H9 (cell line): ENCODE results near the gene CDC42EP4. TPM values are rescaled to one million over a fixed set of nuclear protein-coding genes. Genes with fewer than 3 reads are reported as not detected.

Source experiments
- DNase-seq: peaks from one replicate; pipeline ENCODE4 v3.0.0-alpha.2; 2017
- H2AFZ ChIP-seq: one replicate; pipeline ENCODE4 v1.6.1; 2013; ENCODE audit warnings: mild to moderate bottlenecking, low read length, control low read depth, moderate library complexity
- H2AK5ac ChIP-seq: 2 replicates; pipeline ENCODE4 v1.6.1; 2013; ENCODE audit warnings: low read length, control low read depth, mixed read lengths; ENCODE audit not compliant: insufficient read length
- H2BK120ac ChIP-seq: one replicate; pipeline ENCODE4 v1.6.1; 2013; ENCODE audit warnings: low read depth, mild to moderate bottlenecking, low read length, control low read depth, inconsistent platforms; ENCODE audit not compliant: poor library complexity, severe bottlenecking
- H2BK12ac ChIP-seq: 2 replicates; pipeline ENCODE4 v1.6.1; 2013; ENCODE audit warnings: low read length, control low read depth, mixed read lengths, low read depth; ENCODE audit not compliant: insufficient read length
- H2BK15ac ChIP-seq: 2 replicates; pipeline ENCODE4 v1.6.1; 2013; ENCODE audit warnings: low read depth, low read length, control low read depth
- H2BK20ac ChIP-seq: one replicate; pipeline ENCODE4 v1.6.1; 2013; ENCODE audit warnings: low read depth, mild to moderate bottlenecking, low read length, control low read depth, inconsistent platforms; ENCODE audit not compliant: poor library complexity, severe bottlenecking
- H2BK5ac ChIP-seq: 2 replicates; pipeline ENCODE4 v1.6.1; 2013; ENCODE audit warnings: low read length, control low read depth, mixed read lengths; ENCODE audit not compliant: insufficient read length
- H3K14ac ChIP-seq: 2 replicates; pipeline ENCODE4 v1.6.1; 2013; ENCODE audit warnings: low read length, control low read depth; ENCODE audit not compliant: insufficient read depth
- H3K18ac ChIP-seq: 2 replicates; pipeline ENCODE4 v1.6.1; 2013; ENCODE audit warnings: low read depth, mild to moderate bottlenecking, mixed read lengths, low read length, control low read depth; ENCODE audit not compliant: insufficient read length
- H3K23ac ChIP-seq: 2 replicates; pipeline ENCODE4 v1.6.1; 2013; ENCODE audit warnings: low read length, control low read depth, mixed read lengths, low read depth; ENCODE audit not compliant: insufficient read length
- H3K23me2 ChIP-seq: 2 replicates; pipeline ENCODE4 v1.6.1; 2013; ENCODE audit warnings: low read depth, mild to moderate bottlenecking, mixed read lengths, low read length, control low read depth; ENCODE audit not compliant: insufficient read length, poor library complexity, severe bottlenecking
- H3K27ac ChIP-seq: 2 replicates; pipeline ENCODE4 v1.5.1; 2013; ENCODE audit warnings: low read length, control low read depth, mixed read lengths, low read depth; ENCODE audit not compliant: insufficient read length
- H3K27me3 ChIP-seq: 2 replicates; pipeline ENCODE4 v1.6.1; 2013; ENCODE audit warnings: low read length, control low read depth, inconsistent platforms; ENCODE audit not compliant: insufficient read depth
- H3K4ac ChIP-seq: 2 replicates; pipeline ENCODE4 v1.6.1; 2013; ENCODE audit warnings: low read depth, mild to moderate bottlenecking, control low read depth, inconsistent platforms, low read length, moderate library complexity
- H3K4me1 ChIP-seq: 2 replicates; pipeline ENCODE4 v1.6.1; 2013; ENCODE audit warnings: low read length, control low read depth, inconsistent platforms; ENCODE audit not compliant: insufficient read depth
- H3K4me2 ChIP-seq: 2 replicates; pipeline ENCODE4 v1.6.1; 2013; ENCODE audit warnings: low read length, control low read depth, mixed read lengths; ENCODE audit not compliant: insufficient read length, insufficient read depth
- H3K56ac ChIP-seq: 2 replicates; pipeline ENCODE4 v1.6.1; 2013; ENCODE audit warnings: low read depth, mild to moderate bottlenecking, mixed read lengths, low read length, control low read depth; ENCODE audit not compliant: insufficient read length
- H3K79me1 ChIP-seq: 2 replicates; pipeline ENCODE4 v1.6.1; 2013; ENCODE audit warnings: low read depth, mild to moderate bottlenecking, moderate library complexity, low read length, control low read depth, inconsistent platforms; ENCODE audit not compliant: insufficient read depth, poor library complexity, severe bottlenecking
- H3K79me2 ChIP-seq: 2 replicates; pipeline ENCODE4 v1.6.1; 2013; ENCODE audit warnings: low read length, control low read depth, inconsistent platforms; ENCODE audit not compliant: insufficient read depth
- H3K9ac ChIP-seq: 2 replicates; pipeline ENCODE4 v1.6.1; 2013; ENCODE audit warnings: low read length, control low read depth, mixed read lengths; ENCODE audit not compliant: insufficient read length; ENCODE audit errors: extremely low read depth
- H3K9me3 ChIP-seq: one replicate; pipeline ENCODE4 v1.6.1; 2013; ENCODE audit warnings: low read depth, low read length, inconsistent platforms; ENCODE audit not compliant: control insufficient read depth
- H3T11ph ChIP-seq: one replicate; pipeline ENCODE4 v1.6.1; 2013; ENCODE audit warnings: mild to moderate bottlenecking, low read length, control low read depth, inconsistent platforms
- H4K20me1 ChIP-seq: one replicate; pipeline ENCODE4 v1.6.1; 2013; ENCODE audit not compliant: control insufficient read depth, insufficient read length, insufficient read depth
- H4K5ac ChIP-seq: 2 replicates; pipeline ENCODE4 v1.6.1; 2013; ENCODE audit warnings: low read depth, mild to moderate bottlenecking, mixed read lengths, low read length, control low read depth; ENCODE audit not compliant: insufficient read length
- H4K8ac ChIP-seq: replicated peaks from 2 replicates; pipeline ENCODE4 v1.6.1; 2013; ENCODE audit warnings: low read length, control low read depth, mixed read lengths, low read depth; ENCODE audit not compliant: insufficient read length
- H4K91ac ChIP-seq: 2 replicates; pipeline ENCODE4 v1.6.1; 2013; ENCODE audit warnings: low read depth, mild to moderate bottlenecking, moderate library complexity, mixed read lengths, low read length, control low read depth; ENCODE audit not compliant: insufficient read length
- H3K27ac Mint-ChIP-seq, 3 experiments: 2 replicates in 2 of 3; 3 replicates in 1 of 3; pipeline ENCODE4 v1.8.0; 2020 to 2021; ENCODE audit warnings: mixed read lengths in 3 of 3, mild to moderate bottlenecking in 1 of 3, moderate library complexity in 1 of 3
- H3K27me3 Mint-ChIP-seq: 2 replicates; pipeline ENCODE4 v1.8.0; 2021; ENCODE audit warnings: low read depth, mild to moderate bottlenecking, moderate library complexity, mixed read lengths
- H3K36me3 Mint-ChIP-seq, 3 experiments: 2 replicates in 2 of 3; 3 replicates in 1 of 3; pipeline ENCODE4 v1.8.0; 2020 to 2021; ENCODE audit warnings: low read depth in 3 of 3, mixed read lengths in 3 of 3; ENCODE audit not compliant: insufficient read depth in 1 of 3
- H3K4me1 Mint-ChIP-seq, 2 experiments: 2 replicates each; pipeline ENCODE4 v1.8.0; 2020; ENCODE audit warnings: mixed read lengths in 2 of 2
- H3K4me3 Mint-ChIP-seq, 2 experiments: 2 replicates in 1 of 2; 3 replicates in 1 of 2; pipeline ENCODE4 v1.8.0; 2020 to 2021; ENCODE audit warnings: mild to moderate bottlenecking in 2 of 2, mixed read lengths in 2 of 2, moderate library complexity in 1 of 2
- H3K9me3 Mint-ChIP-seq, 2 experiments: 2 replicates in 1 of 2; 3 replicates in 1 of 2; pipeline ENCODE4 v1.8.0; 2020; ENCODE audit warnings: mild to moderate bottlenecking in 2 of 2, mixed read lengths in 2 of 2, moderate library complexity in 1 of 2
- CTCF ChIP-seq: fragments of 200-600 bp; sonication (generic); conservative IDR thresholded peaks from 3 replicates; pipeline ENCODE4 v1.8.0; 2021; ENCODE audit warnings: antibody characterized with exemption, mild to moderate bottlenecking
- WGBS: extraction: QIAGEN DNeasy Blood & Tissue Kit; methylation state at CpG from one replicate; pipeline ENCODE4 v1.1.7; 2013; ENCODE audit warnings: missing lambda C conversion rate, low lambda C conversion rate, mixed read lengths; ENCODE audit not compliant: insufficient read length; ENCODE audit errors: extremely low coverage; 5-methylcytosine and 5-hydroxymethylcytosine counted together
- total RNA-seq: library from RNA; stranded (reverse); gene quantifications from 2 replicates; pipeline ENCODE4 v1.2.1, GENCODE V29; 2021

CDC42EP4 gene
- total RNA-seq, 1 experiment from 2014 or later: 27.1 TPM

GRCh38 chr17:73308017-73308823 lies 3.6 kb downstream of the CDC42EP4 start:
- no peak overlapping the region for H3K9ac ChIP-seq
- H4K20me1 ChIP-seq: no peaks in the 10 kb centered on the region
- no peaks in the 10 kb centered on the region for H3K79me1 ChIP-seq
- Mint-ChIP-seq H3K4me3 (0 out of 5 replicates have a peak overlapping the region, but pooled peaks of 1 of the 2 experiments have one; percentile 12), H3K27me3 (peaks cover 5% of the 10 kb centered on the region; the same call in 1 of the 2 replicates), H3K9me3 (no peaks in the 10 kb centered on the region), H3K27ac (peak overlapping the region in 1 of 3 experiments; percentile 28; a peak in 1 of 7 replicates), H3K36me3 (peaks cover 0 to 4% (median 0%) of the 10 kb centered on the region in 3 experiments; a peak in 3 of 7 replicates), H3K4me1 (peaks cover 44 to 49% of the 10 kb centered on the region in 2 experiments)
- no peak overlapping the region for H3K56ac ChIP-seq
- TF ChIP-seq CTCF: no peak
- no peak overlapping the region for H2AK5ac ChIP-seq
- H3K23ac ChIP-seq: no peak overlapping the region
- no peaks in the 10 kb centered on the region for H3K27me3 ChIP-seq
- no CpG with 5 or more reads among the region's 23 CpGs for WGBS
- no peak overlapping the region for H3K4me2 ChIP-seq
- no peak overlapping the region for H2BK5ac ChIP-seq
- no peak overlapping the region for H2BK120ac ChIP-seq
- DNase-seq: no peak
- H3K18ac ChIP-seq: no peak overlapping the region
- H3K23me2 ChIP-seq: peaks cover 12% of the 10 kb centered on the region
- H4K5ac ChIP-seq: no peak overlapping the region
- no peak overlapping the region for H3K4ac ChIP-seq
- no peak overlapping the region for H2BK12ac ChIP-seq
- H3K4me1 ChIP-seq: peaks cover 6% of the 10 kb centered on the region; the same call in 1 of the 2 replicates
- no peak overlapping the region for H3K27ac ChIP-seq
- no peaks in the 10 kb centered on the region for H3K79me2 ChIP-seq
- no peak overlapping the region for H4K91ac ChIP-seq
- no peak overlapping the region for H2BK15ac ChIP-seq
- no peak overlapping the region for H3K14ac ChIP-seq
- H3T11ph ChIP-seq: no peak overlapping the region
- no peak overlapping the region for H2BK20ac ChIP-seq
- no peaks in the 10 kb centered on the region for H3K9me3 ChIP-seq
- no peak overlapping the region for H4K8ac ChIP-seq
- no peak overlapping the region for H2AFZ ChIP-seq
